K562 (cell line): ENCODE measurements around the gene CREG1. TPM values are rescaled to one million over a fixed set of nuclear protein-coding genes. Genes with fewer than 3 reads are reported as not detected.
A peak's percentile ranks its signal among the peaks of the same experiment; 100 is the strongest.

Source experiments
- ARID4B ChIP-seq: sonication (generic); formaldehyde crosslinking; IDR thresholded peaks from 2 replicates; pipeline ENCODE4 v1.8.0; 2022; ENCODE audit warnings: mild to moderate bottlenecking, missing genetic modification reagents
- CBX3 ChIP-seq, 2 experiments: IDR thresholded peaks; 1 replicate in 1 of 2; 2 replicates in 1 of 2; pipeline ENCODE4 v1.6.1; 2012; ENCODE audit warnings: inconsistent platforms in 2 of 2, low read length in 2 of 2, borderline replicate concordance in 1 of 2, control low read depth in 1 of 2
- CHAMP1 ChIP-seq: fragments of 450-650 bp; IDR thresholded peaks from 2 replicates; pipeline ENCODE4 v1.6.1; 2016; ENCODE audit warnings: mild to moderate bottlenecking
- ELK3 ChIP-seq: fragments of 450-650 bp; formaldehyde crosslinking; IDR thresholded peaks from 2 replicates; pipeline ENCODE4 v1.4.0; 2020; ENCODE audit warnings: mild to moderate bottlenecking
- EP400 ChIP-seq: fragments of 450-650 bp; IDR thresholded peaks from 2 replicates; pipeline ENCODE4 v1.6.1; 2017; ENCODE audit warnings: antibody characterized with exemption, mild to moderate bottlenecking, moderate library complexity
- GABPA ChIP-seq: fragments of 200-800 bp; sonication (Bioruptor generic); conservative IDR thresholded peaks from 2 replicates; pipeline ENCODE4 v1.6.1; 2016; ENCODE audit warnings: low read depth, missing genetic modification characterization, missing compliant biosample characterization
- GATAD2B ChIP-seq: fragments of 450-650 bp; IDR thresholded peaks from 2 replicates; pipeline ENCODE4 v1.6.1; 2017; ENCODE audit warnings: mild to moderate bottlenecking, borderline replicate concordance
- HDAC6 ChIP-seq: IDR thresholded peaks from 2 replicates; pipeline ENCODE4 v1.6.1; 2012; ENCODE audit warnings: low read depth, mild to moderate bottlenecking, control low read depth, inconsistent platforms, low read length, moderate library complexity
- L3MBTL2 ChIP-seq: fragments of 450-650 bp; IDR thresholded peaks from 2 replicates; pipeline ENCODE4 v1.6.1; 2016; ENCODE audit warnings: mild to moderate bottlenecking, moderate library complexity
- RREB1 ChIP-seq: fragments of 250-450 bp; sonication (Bioruptor Pico); IDR thresholded peaks from 2 replicates; pipeline ENCODE4 v1.4.0; 2020
- SMARCE1 ChIP-seq: fragments of 450-650 bp; IDR thresholded peaks from 2 replicates; pipeline ENCODE4 v1.7.1; 2016; ENCODE audit warnings: mild to moderate bottlenecking
- SUPT5H ChIP-seq: fragments of 450-650 bp; IDR thresholded peaks from 2 replicates; pipeline ENCODE4 v1.6.1; 2016
- ZNF263 ChIP-seq: sonication (generic); formaldehyde crosslinking; IDR thresholded peaks from 2 replicates; pipeline ENCODE4 v1.8.0; 2022; ENCODE audit warnings: mild to moderate bottlenecking, missing genetic modification reagents, borderline replicate concordance
- ZNF274 ChIP-seq: IDR thresholded peaks from 2 replicates; pipeline ENCODE4 v1.6.1; 2011; ENCODE audit warnings: low read depth, mild to moderate bottlenecking, low read length, moderate library complexity, borderline replicate concordance
- polyA plus RNA-seq, 8 experiments: library from polyadenylated mRNA; depleted of rRNA in 4 of 8; stranded (reverse) in 5 of 8; unstranded in 3 of 8; fragments of >200 nt; fragmentation: Nextera tagmentation in 2 of 8; fragmentation: Illumina TruSeq in 1 of 8; extraction: Ambion mirVana in 2 of 8; extraction: Trizol in 1 of 8; gene quantifications; 2 replicates each; pipeline versions ENCODE4 v1.2.1 to v1.2.3, GENCODE V29; 2011 to 2014; ENCODE audit warnings: inconsistent platforms in 1 of 8, missing spikeins in 1 of 8
- total RNA-seq, 7 experiments: library from RNA; depleted of rRNA in 6 of 7; stranded (reverse); fragments of >200 nt in 6 of 7; fragmentation: Illumina TruSeq in 2 of 7; extraction: Trizol in 2 of 7; gene quantifications; 2 replicates each; pipeline versions ENCODE4 v1.2.1 to v1.2.3, GENCODE V29; 2011 to 2021; ENCODE audit warnings: low replicate concordance in 1 of 7

CREG1 gene
- total and polyA plus RNA-seq, 9 of the 15 experiments (the other 6 are each of a cell fraction or from before 2014, with no cell fraction given) = 45.7 to 272 (median 161) TPM

GRCh38 chr1:167599957-167600581 lies 46.5 kb upstream of the CREG1 start (continued):
- TF ChIP-seq RREB1 = no peak
- peak; percentile 62; the same call in 1 of the 2 replicates for TF ChIP-seq SMARCE1
- 0 out of 2 replicates have a peak, but pooled peaks have one; percentile 51 for TF ChIP-seq ELK3 (CRISPR knock-in tag)
- no peak for TF ChIP-seq ZNF274
- 0 out of 2 replicates have a peak, but pooled peaks have one; percentile 62 for TF ChIP-seq CHAMP1
- no peak for TF ChIP-seq HDAC6
- TF ChIP-seq SUPT5H = no peak
- peak; percentile 60 for TF ChIP-seq L3MBTL2
- TF ChIP-seq GABPA = no peak
- peak; percentile 60; the same call in 1 of the 2 replicates for TF ChIP-seq EP400
- peak; percentile 68; the same call in 1 of the 2 replicates for TF ChIP-seq GATAD2B
- TF ChIP-seq ARID4B (CRISPR knock-in tag) = no peak
- TF ChIP-seq ZNF263 (CRISPR knock-in tag) = peak; percentile 34; the same call in 1 of the 2 replicates
- no peak for TF ChIP-seq CBX3 (IDR thresholded peaks at IDR 0.05; ENCODE audit: borderline replicate concordance in 1 of 2, low read length in 2 of 2)
